Mucosa of gallbladder (tissue), 1 donor: ENCODE results near the gene BCL7A. TPM values are rescaled to one million over a fixed set of nuclear protein-coding genes. Genes with fewer than 3 reads are reported as not detected.

ENCODE experiments used
- DNase-seq: peaks from one replicate; pipeline ENCODE4 v3.0.0-alpha.2; 2020; ENCODE audit warnings: low spot score
- total RNA-seq: library from RNA; stranded (reverse); gene quantifications from one replicate; pipeline ENCODE4 v1.2.1, GENCODE V29; 2021
- donor health status: DM: no; HTN: no; CAD: no.

BCL7A gene
- total RNA-seq, 1 donor from 2014 or later, result 17.7 TPM

DNA sequence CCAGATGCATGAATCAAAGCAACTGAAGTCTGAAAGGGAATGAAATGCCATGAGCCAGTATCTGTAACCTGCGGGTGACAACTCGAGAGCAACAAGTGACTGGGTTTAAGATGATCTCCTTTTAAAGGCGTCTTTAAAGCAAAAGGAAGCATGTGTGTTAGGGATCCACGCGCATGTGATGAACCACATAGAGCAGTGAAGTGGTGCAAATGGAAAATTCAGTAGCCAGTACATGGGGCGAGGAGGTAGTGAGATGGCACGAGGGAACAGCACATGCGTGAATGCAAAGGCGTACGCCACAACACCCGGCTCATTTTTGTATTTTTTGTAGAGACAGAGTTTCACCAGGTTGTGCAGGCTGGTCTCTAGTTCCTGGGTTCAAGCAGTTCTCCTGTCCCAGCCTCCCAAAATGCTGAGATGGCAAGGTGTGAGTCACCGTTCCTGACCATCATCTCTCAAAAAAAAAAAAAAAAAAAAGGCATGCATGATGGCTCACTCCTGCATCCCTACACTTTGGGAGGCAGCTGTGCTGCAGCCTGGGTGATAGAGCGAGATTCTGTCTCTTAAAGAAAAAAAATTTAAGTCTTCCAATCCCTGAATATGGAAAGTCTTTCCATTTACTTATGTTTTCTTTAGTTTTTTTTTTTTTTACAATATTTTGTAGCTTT lies 24.6 kb upstream of the BCL7A start:
- no peak for DNase-seq

DNA sequence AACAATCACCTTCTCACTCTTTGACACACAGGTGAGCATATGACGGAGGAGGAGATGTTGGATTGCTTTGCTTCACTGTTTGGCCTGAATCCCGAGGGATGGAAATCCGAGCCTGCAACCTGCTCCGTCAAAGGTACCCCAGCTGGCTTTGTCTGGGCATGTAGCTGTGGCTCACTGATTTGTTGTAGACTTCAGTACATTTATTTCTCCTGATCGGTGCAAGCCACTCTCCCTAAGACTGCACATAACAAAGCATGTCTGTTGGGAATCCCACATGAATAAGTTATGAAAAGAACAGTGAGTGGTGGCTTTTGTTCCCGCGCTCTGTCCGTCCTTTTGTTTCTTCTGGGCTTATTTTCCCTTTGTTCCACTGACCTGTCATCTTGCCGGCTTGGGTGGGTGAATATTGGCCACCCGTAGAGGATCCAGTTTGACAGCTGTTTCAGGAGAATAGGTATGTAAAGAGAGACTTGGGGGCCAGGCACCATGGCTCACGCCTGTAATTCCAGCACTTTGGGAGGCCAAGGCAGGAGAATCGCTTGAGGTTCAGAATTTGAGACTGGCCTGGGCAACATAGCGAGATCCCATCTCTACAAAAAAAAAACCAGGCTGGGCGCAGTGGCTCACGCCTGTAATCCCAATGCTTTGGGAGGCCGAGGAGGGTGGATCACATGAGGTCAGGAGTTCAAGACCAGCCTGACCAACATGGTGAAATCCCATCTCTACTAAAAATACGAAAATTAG lies 20.0 kb upstream of the BCL7A start:
- no peak for DNase-seq

DNA sequence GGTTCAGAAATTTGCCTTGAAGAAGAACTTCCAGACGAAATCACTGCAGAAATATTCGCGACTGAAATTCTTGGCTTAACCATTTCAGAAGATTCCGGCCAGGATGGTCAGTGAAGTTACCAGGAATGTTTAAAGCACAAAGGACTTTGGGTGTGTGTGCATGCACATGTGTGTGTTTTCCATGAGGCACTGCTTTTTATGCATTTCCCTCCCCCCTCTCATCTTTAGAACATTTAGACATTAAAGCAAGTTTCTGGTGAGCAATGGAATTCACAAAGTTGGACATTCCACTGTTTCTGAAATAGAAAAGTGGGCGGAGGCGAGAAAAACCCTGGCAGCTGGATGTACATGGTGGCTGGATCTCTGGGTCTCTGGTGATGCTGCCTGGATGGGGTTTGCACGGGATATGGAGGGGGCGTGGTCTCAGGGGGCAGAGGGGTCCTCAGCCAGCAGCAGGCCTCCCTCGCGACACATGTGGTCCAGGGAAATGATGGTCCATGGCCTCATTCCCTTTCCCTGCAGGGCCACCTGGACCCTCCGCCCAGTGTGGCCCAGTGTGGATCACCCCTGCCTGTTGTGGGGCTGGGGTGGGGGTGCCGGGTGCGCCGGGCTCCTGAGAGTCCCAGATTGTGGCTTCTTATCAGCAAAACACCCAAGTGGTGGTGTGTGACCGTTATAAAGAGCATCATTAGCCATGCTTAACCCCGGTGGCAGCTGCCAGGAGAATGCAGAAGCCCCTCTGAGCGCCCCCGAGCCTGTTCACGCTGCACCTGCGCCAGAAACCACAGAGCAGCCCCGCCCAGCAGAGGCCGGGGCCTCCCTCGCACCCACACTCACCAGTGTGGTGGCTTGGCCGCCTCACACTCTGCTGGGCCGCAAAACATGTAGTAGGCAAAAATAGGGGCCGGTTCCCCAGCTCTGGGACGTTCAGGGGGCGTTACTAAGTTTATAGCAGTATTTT lies 17.8 kb upstream of the BCL7A start:
- DNase-seq, result no peak

DNA sequence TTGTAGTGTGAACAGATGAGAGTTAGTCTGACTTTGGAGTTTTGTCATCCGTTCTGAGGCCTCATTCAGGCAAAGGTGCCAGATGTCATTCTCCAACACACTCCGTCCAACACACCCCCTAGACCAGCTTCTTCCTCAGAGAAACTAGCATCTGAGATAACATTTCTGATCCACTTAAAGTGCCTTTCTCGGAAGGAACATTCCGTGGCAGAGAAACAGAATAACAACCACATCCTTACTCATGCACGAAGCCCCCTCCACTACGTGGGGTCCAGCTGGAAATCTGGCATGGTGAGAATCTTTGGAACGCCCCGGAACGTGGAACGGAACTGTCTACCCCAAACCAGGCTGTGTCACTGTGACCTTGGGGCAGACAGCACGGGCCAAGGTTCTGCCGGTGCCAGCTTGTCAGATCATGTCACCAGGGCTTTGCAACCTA lies 17.0 kb upstream of the BCL7A start:
- no peak for DNase-seq

DNA sequence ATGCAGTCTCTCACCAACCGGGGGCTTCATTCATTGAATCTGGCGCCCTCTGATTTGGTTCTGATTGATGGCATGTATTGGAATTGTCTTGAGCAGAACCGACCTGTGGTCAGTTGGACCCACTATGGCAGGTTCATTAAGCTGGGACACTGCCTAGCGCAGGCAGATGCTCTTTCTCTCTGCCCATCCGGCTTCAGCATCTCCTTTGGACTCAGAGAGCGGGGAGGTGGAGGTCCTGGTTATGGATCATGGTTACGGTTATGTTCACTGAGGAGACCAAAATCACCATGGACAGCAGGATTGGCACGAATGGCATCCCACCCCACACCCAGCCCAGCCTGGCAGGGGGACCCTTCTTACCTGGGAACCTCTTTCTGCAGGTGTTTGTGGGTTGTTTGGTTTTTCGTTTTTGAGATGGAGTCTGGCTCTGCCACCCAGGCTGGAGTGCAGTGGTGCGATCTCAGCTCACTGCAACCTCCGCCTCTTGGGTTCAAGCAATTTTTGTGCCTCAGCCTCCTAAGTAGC lies 16.4 kb upstream of the BCL7A start:
- no peak for DNase-seq

DNA sequence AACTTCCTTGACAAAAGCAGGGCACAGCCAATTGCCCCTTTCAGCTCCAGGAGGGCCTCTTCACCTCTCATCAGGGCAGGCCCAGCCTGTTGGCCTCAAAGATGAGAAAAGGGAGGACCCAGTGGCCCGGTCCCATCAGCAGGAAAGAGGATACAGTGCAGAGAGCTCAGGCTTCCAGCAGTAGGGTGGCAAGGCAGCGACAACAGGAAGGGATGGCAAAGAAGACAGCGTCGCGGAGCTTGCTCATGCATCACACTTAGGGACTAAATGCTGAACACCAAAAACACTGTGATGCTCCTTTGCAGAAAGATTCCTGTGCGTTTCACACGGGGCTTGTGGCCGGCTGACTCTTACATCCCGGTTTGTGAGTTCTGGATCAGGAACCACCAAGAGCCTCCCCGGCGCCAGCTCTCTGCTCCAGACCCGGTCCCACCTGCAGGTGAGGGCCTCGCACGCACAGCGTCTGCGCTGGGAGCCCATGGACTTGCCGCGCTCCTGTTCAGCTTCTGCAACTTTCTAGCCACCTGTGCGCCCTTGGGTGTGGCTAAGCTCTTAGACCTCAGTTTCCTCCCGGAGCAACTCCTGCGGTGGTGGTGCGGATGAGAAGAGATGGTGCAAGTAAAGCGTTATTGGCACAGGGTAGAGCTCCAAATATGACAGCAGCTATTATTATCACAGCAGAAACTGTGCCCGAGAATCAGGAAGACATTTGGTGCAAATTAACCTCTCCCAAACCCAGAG lies 15.3 kb upstream of the BCL7A start:
- DNase-seq, result no peak

DNA sequence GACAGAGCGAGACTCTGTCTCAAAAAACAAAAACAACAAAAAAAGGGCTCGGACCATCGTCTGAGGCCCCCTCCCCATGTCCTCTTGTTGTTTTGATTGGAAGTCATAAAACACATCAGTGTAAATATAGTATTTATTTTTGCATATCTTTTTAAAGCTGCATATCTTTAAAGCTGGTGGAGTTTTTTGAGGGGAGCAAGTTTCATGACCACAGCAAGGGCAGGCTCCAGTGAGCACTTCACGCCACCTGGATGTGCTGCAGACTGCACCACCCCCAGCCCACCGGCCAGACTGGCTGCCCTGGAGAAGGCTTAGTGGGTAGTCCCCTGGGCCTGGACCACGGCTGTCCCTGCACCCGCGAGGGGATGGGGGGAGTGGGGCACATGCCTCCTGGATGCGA lies 11.9 kb upstream of the BCL7A start:
- no peak for DNase-seq

DNA sequence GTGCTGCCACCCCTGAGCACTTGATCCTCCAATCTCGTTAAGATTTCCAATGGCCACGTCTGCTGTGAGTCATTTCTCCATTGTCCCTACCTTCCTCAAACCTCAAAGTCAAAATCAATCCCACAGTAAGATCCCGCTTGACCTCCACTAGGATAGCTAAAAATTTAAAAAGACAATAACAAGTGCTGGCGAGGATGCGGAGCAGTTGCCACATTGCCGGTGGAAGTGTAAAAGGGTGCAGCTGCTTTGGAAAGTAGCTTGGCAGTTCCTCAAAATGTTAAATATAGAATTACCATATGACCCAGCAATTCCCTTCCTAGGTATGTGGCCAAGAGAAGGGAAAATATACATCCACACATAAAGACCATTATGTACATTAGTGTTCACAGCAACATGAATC lies 9.5 kb upstream of the BCL7A start:
- no peak for DNase-seq

DNA sequence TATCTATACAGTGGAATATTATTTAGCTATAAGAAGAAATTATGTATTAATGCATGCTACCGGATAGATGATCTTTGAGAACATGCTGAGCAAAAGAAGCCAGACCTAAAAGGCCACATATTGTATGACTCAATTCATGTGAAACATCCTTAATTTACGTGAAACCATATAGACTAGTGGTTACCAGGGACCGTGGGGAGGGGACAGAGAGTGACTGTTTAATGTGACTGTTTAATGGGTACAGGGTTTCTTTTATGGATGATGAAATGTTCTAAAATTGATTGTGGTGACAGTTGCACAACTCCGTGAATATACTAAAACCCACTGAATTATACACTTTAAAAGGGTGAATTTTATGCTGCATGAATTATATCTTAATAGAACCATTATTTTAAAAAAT lies 8.5 kb upstream of the BCL7A start:
- no peak for DNase-seq

DNA sequence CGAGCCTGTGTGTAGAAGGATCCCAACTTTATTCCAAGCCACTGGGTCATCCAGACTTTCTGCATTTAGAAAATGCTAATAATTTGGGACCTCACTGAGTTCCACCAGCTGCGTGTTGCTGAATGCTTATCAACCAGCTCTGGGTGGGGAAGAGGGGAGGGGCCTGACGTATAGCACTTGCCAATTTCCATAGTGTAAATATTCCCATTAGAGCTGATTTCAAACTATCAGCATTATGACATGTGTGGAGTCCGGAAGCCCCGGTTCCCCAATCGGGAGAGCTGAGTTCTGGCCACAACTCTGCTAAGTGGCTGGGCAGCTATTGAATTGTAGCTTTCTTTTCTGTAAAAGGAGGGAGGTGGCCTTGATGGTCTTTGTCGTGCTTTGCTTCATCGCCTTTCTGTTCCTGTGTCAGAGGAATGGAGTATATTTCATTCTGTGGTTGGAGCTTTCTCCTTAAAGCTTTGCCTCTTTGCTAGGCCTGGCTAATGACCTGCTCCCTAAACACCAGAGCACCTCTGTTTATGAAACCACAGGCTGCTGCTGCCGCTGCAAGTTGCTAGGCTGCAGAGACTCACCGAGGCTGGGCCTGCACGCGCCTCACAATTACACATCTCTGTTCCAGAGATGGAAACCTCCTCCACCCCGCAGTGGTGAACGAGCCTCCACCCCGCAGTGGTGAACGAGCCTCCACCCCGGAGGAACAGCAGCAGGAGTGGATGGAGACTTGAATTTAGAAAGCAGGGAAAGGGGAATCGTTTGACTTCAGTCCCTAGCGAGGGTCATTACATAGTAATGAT lies 7.7 kb upstream of the BCL7A start:
- no peak for DNase-seq

DNA sequence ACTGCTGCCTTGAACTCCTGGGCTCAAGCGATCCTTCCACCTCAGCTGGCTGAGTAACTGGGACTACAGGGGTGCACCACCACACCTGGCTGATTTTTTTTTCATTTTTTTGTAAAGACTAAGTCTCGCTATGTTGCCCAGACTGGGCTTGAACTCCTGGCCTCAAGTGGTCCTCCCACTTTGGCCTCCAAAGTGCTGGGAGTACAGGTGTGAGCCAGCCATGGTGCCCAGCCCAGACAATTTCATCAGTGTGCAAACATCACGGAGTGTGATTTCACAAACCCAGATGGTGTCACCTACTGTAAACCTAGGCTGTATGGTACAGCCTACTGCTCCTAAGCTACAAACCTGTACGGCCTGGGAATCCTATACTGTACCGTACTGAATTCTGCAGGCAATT lies 6.9 kb upstream of the BCL7A start:
- DNase-seq, result no peak

DNA sequence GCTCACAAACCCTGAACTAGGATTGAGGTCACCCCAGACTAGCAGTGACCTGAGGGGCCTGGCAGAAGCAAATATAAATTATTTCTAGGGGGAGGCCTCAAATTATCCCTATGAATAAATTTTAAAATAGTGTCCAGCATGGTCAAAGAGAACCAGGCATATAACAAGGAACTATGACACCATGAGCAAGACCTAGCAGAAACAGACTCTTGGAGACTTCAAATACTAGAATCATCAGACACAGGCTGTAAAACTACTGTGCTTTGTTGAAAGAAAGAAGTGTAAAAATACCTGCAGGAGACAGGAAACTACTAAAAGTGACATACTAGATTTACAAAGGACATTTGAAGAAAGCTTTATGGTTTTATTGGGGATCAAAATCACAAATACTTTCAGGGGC lies 3.2 kb upstream of the BCL7A start:
- no peak for DNase-seq

DNA sequence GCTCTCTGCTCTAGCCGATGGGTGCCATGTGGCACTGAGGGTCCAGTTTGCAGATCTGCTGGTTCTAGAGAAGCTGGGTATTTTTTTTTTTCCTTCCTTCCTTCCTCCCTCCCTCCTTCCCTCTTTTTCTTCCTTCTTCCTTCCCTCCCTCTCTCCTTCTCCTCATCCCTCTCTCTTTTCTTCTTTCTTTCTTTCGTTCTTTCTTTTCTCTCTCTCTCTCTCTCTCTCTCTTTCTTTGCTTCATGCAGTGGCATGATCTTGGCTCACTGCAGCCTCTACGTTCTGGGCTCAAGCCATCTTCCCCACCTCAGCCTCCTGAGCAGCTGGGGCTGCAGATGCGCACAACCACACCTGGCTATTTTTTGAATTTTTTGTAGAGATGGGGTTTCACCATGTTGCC lies 2.7 kb upstream of the BCL7A start:
- DNase-seq, result no peak

DNA sequence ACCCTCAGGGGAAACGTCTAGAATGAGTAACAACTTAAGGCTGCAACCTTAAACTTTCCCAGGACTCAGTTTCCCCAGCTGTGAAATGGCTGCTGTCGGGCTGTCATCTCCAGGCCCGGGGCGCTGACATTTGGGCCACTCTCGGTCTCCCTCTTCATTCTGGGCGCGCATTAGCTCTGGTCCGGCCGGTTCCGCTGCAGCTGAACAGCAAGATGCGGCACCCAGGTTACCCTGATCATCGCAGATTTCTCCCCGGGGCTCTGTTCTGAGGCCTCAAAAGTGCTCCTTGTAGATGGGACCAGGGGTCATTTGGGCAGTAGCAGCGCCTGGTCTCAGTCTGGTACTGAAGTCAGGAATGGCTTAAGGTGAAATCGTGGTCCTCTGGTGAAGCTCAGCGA lies 890 bp upstream of the BCL7A start:
- DNase-seq, result no peak

DNA sequence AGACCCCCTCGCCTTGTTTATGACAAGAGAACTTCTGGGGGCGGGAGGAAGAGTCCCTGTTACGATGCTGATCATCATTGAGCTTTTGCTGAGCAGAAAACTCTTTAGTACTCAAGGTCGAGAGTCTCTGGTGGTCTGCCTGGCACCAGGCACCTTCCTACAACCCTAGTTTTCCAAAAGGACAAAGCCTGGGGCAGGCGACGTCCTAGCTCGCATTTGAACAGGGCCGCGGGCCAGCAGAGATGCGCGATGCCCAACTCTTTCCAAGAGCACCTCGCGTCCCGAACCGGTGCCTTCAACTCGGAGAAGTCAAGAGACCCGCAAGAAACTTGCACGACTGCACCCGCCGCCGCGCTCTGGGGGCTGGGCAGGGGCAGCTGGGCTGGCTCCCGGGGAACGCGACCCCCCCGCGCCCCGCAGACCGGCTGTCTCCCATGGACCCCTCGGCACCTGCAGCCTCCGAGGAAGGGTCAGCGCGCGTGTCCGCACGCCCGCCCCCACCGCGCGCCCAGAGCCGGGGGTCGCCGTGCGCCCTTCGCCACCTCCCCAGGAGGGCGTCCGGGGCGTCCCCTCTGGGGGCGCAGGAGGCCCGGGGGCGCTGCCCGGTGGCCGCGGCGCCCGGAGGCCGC lies 377 bp upstream of the BCL7A start:
- DNase-seq, result no peak

DNA sequence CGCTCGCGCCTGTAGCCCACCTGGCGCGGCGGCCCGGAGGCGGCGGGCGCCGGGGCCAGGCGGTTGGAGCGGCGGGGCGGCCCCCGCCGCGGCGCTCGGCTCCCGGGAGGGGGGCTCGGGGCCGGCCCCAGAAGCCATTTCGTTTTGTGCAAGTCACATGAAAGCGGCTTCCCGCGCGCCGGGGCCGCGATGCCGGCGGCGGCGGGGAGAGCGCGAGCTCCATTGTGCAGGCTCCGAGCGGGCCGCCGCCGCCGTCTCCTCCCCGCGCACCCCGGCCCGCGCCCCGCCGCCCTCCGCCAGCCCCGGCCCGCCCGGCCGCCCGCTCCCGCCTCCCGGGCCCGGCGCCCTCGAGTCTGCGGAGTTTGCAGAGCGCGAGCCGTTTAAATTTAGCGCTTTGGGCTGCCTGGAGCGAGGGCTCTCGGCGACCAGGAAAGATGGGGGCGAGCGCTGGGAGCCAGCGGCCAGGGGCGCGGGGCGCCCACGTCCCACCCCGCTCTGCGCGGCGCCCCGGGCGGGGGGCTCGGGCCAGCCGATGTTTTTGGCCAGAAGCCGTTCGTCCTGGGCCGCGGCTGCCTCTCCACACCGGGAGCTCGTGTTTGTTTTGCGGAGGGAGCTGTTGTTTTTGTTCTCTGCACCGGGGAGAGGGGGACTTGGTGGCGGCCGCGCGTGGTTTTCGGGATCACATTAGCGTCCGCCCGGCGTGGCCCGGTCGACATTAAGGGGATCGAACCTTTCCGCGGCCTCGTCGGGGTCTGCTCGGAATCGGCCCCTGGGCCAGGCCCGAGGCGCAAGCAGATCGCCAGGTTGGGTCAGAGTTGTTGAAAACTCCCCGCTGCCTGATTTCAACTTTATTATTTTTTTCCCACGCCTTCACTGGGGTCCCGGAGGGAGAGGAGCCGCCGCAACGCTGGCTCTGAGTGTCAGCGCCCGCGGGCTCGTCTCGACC lies 982 bp downstream of the BCL7A start:
- DNase-seq, result no peak

DNA sequence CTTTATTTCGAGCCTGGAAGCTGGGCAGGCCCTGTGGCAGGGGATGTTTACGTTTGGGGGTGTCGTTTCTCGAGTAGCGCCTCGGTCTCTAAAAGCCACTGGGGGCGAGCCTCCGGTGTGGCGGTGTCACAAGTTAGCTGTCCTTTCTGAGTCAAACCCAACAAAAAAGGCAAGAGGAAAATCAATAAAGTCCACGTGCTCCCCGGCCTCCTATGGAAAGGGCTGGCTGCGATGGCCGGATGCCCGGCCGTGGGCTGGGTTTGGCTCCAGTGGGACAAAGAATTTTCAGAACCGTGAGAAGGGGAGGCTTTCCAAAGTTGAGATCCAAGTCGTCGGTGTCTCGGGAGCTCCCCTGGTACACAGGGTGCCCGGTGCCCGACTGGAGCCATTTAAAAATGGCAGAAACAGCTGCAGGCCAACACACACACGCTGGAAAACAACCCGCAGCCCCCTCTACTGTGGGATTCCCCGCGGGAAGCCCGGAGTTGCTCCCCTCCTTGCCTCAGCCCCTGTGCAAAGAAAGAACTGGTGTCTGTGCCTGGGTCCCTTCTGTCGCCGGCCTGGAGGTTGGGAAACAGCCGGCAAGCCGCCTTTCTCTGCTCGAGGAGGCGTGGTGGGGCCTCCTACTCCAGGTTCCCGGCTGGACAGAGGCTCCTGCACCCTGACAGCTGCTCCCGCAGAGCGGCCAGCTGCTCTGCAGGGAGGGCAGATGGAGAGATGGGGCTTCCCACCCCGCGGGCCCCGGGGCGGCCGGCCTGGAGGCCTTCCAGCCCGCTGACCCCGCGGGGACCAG lies 1.9 kb downstream of the BCL7A start:
- DNase-seq, result peak; percentile 80

DNA sequence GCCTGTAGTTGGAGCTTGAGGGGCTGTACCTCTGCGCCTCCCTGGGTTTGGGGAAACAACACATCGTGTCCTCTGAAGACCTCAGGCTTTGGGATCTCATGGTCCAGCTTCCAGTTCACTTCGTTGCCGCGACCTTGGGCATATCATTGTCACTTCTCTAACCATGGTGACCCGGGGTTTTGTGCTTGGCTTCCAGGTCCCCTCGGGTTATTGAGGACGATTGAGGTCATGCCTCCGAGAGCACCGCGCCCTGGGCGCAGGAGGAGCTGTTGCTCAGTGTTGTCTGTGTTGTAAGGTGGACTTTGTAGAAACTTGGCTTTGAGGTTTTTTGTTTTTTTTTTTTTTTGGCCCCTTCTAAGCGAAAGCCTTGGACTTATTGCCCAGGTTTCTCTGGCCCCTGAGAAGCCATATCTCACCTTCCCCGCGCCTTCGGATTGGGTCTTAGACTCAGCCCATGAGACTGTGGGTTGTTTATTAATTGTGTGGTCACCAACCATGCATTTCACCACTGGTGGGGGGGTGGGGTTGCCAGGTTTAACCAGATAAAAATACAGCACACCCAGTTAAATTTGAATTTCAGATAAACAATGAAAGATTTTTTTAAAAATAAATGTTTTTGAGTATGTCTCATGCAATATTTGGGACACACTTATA lies 2.6 kb downstream of the BCL7A start:
- no peak for DNase-seq
